BLaER1 treated with 17β-estradiol and CSF1 and Interleukin-3, amounts not matched to agents 10 nM and 100 nM (cell line): ENCODE results near the gene JMY.
"Not testable (repeated sequence)": the region's sequence is repeated elsewhere in the genome, so short reads cannot be mapped to it uniquely, and the experiment has no call there.

Source experiments
- H3K27ac ChIP-seq, 11 experiments: shearing (Covaris generic); formaldehyde crosslinking; 2 replicates each; pipeline ENCODE4 v1.8.1; 2022
- H3K27me3 ChIP-seq, 11 experiments: shearing (Covaris generic); formaldehyde crosslinking; 2 replicates each; pipeline ENCODE4 v1.8.1; 2022
- H3K36me3 ChIP-seq, 11 experiments: shearing (Covaris generic); formaldehyde crosslinking; 2 replicates each; pipeline ENCODE4 v1.8.1; 2022
- H3K4me1 ChIP-seq, 10 experiments: shearing (Covaris generic); formaldehyde crosslinking; 2 replicates each; pipeline ENCODE4 v1.8.1; 2022
- H3K4me2 ChIP-seq, 11 experiments: shearing (Covaris generic); formaldehyde crosslinking; 2 replicates each; pipeline ENCODE4 v1.8.1; 2022
- H3K4me3 ChIP-seq, 10 experiments: shearing (Covaris generic); formaldehyde crosslinking; 2 replicates each; pipeline ENCODE4 v1.8.1; 2022
- H3K9ac ChIP-seq, 11 experiments: shearing (Covaris generic); formaldehyde crosslinking; 2 replicates each; pipeline ENCODE4 v1.8.1; 2022
- H3K9me3 ChIP-seq, 11 experiments: shearing (Covaris generic); formaldehyde crosslinking; replicated peaks in 1 of 11; 2 replicates each; pipeline ENCODE4 v1.8.1; 2022
- H4K20me1 ChIP-seq, 11 experiments: shearing (Covaris generic); formaldehyde crosslinking; 2 replicates each; pipeline ENCODE4 v1.8.1; 2022
- Cebpa-rat ChIP-seq, 11 experiments: shearing (Covaris generic); IDR thresholded peaks; 2 replicates each; pipeline ENCODE4 v1.8.1; 2022

Gene JMY

DNA sequence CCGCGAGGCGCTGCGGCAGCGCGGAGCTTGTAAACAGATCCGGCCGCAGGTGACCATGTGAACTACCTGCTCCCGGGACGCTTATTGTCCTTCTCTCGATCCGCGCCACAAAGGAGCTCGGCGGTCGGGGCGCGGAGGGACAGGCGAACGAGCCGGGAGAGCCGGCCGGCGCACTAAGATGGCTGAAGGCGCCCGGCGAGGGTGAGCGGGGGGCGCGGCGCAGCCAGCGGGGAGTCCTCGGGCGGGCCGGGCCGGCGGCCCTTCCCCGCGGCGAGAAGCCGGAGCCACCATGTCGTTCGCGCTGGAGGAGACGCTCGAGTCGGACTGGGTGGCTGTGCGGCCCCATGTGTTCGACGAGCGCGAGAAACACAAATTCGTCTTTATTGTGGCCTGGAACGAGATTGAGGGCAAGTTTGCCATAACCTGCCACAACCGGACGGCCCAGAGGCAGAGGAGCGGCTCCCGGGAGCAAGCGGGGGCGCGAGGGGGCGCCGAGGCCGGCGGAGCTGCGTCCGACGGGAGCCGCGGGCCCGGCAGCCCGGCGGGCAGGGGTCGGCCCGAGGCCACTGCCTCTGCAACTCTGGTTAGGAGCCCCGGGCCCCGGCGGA is 535 bp downstream of the JMY start:
- Histone ChIP-seq H3K36me3 (peaks cover 0 to 7% (median 0%) of the 10 kb centered on the region in 11 experiments; a peak in 1 of 22 replicates), H3K9me3 (peaks cover 0 to 7% (median 0%) of the 10 kb centered on the region in 11 experiments; a peak in 2 of 22 replicates), H3K27me3 (peaks cover 16 to 34% (median 28%) of the 10 kb centered on the region in 11 experiments; a peak in 21 of 22 replicates), H3K9ac (peak overlapping the region; percentile 82 to 92 (median 87)), H4K20me1 (peaks cover 7 to 43% (median 24%) of the 10 kb centered on the region in 11 experiments; a peak in 13 of 22 replicates), H3K4me2 (peak overlapping the region; percentile 86 to 100 (median 96)), H3K4me3 (peak overlapping the region; percentile 73 to 93 (median 91)), H3K4me1 (peaks cover 15 to 35% (median 19%) of the 10 kb centered on the region in 10 experiments), H3K27ac (peak overlapping the region; percentile 69 to 90 (median 82))
- TF ChIP-seq Cebpa-rat (IDR thresholded peaks at IDR 0.05), result no peak

DNA sequence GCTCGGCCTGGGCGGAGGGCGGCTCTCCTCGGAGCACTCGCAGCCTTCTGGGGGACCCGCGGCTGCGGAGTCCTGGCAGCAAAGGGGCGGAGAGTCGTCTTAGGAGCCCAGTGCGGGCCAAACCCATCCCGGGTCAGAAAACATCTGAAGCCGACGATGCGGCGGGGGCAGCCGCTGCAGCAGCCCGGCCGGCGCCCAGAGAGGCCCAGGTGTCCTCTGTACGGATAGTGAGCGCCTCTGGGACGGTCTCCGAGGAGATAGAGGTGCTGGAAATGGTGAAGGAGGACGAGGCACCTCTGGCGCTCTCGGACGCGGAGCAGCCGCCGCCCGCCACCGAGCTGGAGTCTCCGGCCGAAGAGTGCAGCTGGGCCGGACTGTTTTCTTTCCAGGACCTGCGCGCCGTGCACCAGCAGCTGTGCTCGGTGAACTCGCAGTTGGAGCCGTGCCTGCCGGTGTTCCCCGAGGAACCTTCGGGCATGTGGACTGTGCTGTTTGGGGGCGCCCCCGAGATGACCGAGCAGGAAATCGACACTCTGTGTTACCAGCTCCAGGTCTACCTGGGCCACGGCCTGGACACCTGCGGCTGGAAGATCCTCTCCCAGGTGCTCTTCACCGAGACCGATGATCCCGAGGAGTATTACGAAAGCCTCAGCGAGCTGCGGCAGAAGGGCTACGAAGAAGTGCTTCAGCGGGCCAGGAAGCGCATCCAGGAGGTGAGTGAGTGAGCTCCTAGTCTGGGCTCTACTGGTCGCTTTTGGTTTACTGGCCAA is 1.2 kb downstream of the JMY start:
- H3K4me3 ChIP-seq, result peak overlapping the region; percentile 73 to 93 (median 91)
- H3K27ac ChIP-seq, result peak overlapping the region; percentile 69 to 90 (median 82)
- peaks cover 16 to 34% (median 28%) of the 10 kb centered on the region in 11 experiments; a peak in 21 of 22 replicates for H3K27me3 ChIP-seq
- H3K9me3 ChIP-seq, result peaks cover 0 to 7% (median 0%) of the 10 kb centered on the region in 11 experiments; a peak in 2 of 22 replicates
- H4K20me1 ChIP-seq, result peaks cover 7 to 50% (median 27%) of the 10 kb centered on the region in 11 experiments; a peak in 13 of 22 replicates
- no peak for TF ChIP-seq Cebpa-rat (IDR thresholded peaks at IDR 0.05)
- H3K4me1 ChIP-seq, result peaks cover 15 to 35% (median 19%) of the 10 kb centered on the region in 10 experiments
- peak overlapping the region; percentile 82 to 92 (median 87) for H3K9ac ChIP-seq
- peaks cover 0 to 7% (median 0%) of the 10 kb centered on the region in 11 experiments; a peak in 1 of 22 replicates for H3K36me3 ChIP-seq
- peak overlapping the region; percentile 86 to 100 (median 96) for H3K4me2 ChIP-seq

DNA sequence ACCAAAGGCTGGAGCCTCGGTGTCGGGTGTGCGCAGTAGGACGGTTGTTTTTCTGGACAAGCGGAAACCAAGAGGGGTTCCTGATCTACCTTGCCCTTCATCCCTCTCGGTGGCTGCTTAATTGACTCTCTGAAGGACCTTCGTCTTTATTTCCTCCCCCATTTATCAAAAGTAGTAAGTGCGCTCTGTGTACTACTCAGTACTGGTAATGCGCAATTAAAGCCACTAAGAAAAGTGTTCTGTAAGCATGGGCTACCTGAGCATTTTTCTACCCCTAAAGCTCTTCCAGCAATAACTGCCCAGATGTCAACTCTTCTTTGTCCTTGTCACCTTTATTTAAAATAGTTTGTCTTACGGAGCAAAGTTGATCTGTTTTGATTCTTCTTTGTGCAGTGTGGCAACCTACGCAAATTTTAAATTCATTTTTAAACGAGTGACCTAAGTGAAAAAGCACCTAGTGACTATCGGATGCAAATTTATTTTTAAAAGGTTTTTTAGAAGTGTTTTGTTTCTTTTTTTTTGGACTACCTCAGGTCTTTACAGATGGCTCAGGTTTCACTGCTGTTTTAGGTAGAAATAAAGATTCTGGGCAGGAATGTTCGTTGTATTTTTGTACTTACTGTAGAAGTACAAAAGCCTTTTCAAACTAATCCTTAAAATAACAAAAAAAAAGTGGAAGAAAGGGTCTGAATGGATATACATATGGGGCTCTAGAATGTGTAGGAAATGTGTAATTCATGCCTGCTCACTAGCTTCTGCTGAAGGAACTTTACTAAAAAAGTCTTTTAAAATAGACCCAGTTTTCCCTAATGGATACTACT is 2.0 kb downstream of the JMY start:
- H3K9me3 ChIP-seq, result peaks cover 0 to 7% (median 0%) of the 10 kb centered on the region in 11 experiments; a peak in 2 of 22 replicates
- peaks cover 16 to 34% (median 28%) of the 10 kb centered on the region in 11 experiments; a peak in 21 of 22 replicates for H3K27me3 ChIP-seq
- H3K27ac ChIP-seq, result peak overlapping the region in 6 of 11 experiments; percentile 76 to 90 (median 84); a peak in 7 of 22 replicates
- H4K20me1 ChIP-seq, result peaks cover 7 to 58% (median 33%) of the 10 kb centered on the region in 11 experiments; a peak in 13 of 22 replicates
- H3K9ac ChIP-seq, result peak overlapping the region; percentile 82 to 92 (median 87)
- peaks cover 0 to 7% (median 0%) of the 10 kb centered on the region in 11 experiments; a peak in 1 of 22 replicates for H3K36me3 ChIP-seq
- peaks cover 15 to 35% (median 19%) of the 10 kb centered on the region in 10 experiments for H3K4me1 ChIP-seq
- peak overlapping the region; percentile 86 to 100 (median 96) for H3K4me2 ChIP-seq
- H3K4me3 ChIP-seq, result peak overlapping the region; percentile 73 to 93 (median 91)
- no peak for TF ChIP-seq Cebpa-rat (IDR thresholded peaks at IDR 0.05)

DNA sequence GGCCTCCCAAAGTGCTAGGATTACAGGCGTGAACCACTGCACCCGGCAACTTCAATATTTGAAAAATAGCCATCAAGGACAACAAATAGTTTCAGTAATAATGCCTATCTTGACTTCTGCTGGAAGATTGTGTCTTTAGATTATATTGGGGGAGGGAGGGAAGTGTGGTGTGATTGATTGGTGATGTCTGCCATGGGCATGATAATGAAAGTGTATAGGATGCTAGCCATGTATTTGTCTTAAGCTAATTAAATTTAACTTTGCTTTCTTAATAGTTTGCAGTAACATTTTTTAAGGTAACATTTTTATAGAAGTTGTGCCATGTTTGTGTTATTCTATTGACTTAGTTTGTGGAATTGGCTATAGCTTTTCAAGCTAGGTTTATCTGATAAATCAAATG is 4.6 kb downstream of the JMY start:
- Histone ChIP-seq H3K9me3 (peaks cover 0 to 7% (median 0%) of the 10 kb centered on the region in 11 experiments; a peak in 2 of 22 replicates), H3K4me2 (peak overlapping the region in 6 of 11 experiments; percentile 5 to 96 (median 6); a peak in 4 of 22 replicates), H3K9ac (no peak overlapping the region), H3K4me1 (peaks cover 15 to 28% (median 19%) of the 10 kb centered on the region in 10 experiments), H3K36me3 (peaks cover 0 to 7% (median 0%) of the 10 kb centered on the region in 11 experiments; a peak in 1 of 22 replicates), H4K20me1 (peaks cover 7 to 83% (median 39%) of the 10 kb centered on the region in 11 experiments; a peak in 14 of 22 replicates), H3K4me3 (no peak overlapping the region), H3K27me3 (peaks cover 16 to 32% (median 28%) of the 10 kb centered on the region in 11 experiments; a peak in 21 of 22 replicates), H3K27ac (no peak overlapping the region)
- no peak for TF ChIP-seq Cebpa-rat (IDR thresholded peaks at IDR 0.05)

DNA sequence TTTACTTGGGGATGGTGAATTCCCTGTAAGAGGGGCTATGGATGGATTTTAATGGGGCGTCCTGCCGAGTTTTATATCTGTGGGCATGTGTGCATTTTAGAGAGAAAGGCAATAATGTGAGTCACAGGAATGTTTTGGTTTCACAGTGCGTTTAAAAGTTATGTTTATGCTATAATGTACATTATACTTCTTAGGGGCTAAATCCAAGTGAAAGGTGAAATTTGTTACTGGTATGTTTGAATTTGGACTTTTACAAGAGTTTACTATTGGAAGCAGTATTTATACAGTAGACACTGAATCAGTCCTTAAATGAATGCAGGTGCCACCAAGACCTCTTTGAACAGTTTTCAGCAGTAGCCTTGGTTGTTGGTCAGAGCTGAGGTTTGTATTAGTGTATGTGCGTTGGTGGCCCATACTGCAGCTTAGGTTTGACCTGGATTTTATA is 5.6 kb downstream of the JMY start:
- Histone ChIP-seq H3K4me2 (no peak overlapping the region; a peak in 1 of 22 replicates), H3K9me3 (peaks cover 0 to 7% (median 0%) of the 10 kb centered on the region in 11 experiments; a peak in 2 of 22 replicates), H3K4me3 (no peak overlapping the region), H3K36me3 (peaks cover 0 to 7% (median 0%) of the 10 kb centered on the region in 11 experiments; a peak in 1 of 22 replicates), H4K20me1 (peaks cover 7 to 93% (median 49%) of the 10 kb centered on the region in 11 experiments; a peak in 14 of 22 replicates), H3K4me1 (peaks cover 15 to 27% (median 19%) of the 10 kb centered on the region in 10 experiments), H3K27ac (no peak overlapping the region), H3K9ac (no peak overlapping the region), H3K27me3 (peaks cover 15 to 23% (median 22%) of the 10 kb centered on the region in 11 experiments; a peak in 21 of 22 replicates)
- TF ChIP-seq Cebpa-rat (IDR thresholded peaks at IDR 0.05), result no peak

DNA sequence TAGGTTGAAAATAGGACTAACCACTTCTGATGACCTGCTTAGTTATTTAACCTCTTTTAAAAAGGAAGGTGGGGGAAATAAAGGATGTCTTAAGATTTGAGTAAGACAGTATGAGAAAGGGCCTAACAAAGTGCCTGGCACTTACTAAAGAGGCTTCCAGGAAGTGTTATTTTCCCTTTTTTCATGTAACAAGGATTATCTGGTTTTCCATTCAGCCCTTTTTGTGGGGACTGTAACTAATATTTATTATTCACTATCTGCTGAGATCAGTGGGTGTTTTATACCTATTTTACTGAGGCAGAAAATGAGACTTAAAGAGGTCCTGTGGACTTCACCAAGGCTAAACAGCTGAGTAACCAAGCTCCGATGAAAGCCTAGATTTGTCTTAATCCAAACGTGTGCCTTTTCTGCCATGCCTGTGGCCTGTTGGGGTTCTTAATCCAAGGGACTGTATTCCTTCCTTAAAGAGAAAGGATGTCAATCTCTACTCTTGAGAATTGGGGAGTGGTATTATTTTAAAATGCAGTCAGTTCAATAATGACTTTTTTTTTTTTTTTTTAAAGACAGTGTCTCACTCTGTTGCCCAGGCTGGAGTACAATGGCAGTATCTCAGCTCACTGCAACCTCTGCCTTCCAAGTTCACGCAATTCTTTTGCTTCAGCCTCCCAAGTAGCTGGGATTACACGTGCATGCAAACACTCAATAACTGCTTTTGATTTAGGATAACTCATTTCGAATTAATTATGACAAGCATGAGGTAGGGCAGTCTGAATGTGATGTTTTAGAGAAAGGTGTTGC is 6.5 kb downstream of the JMY start:
- no peak overlapping the region for H3K4me2 ChIP-seq
- no peak overlapping the region for H3K4me3 ChIP-seq
- H3K36me3 ChIP-seq, result peaks cover 0 to 7% (median 0%) of the 10 kb centered on the region in 11 experiments; a peak in 1 of 22 replicates

DNA sequence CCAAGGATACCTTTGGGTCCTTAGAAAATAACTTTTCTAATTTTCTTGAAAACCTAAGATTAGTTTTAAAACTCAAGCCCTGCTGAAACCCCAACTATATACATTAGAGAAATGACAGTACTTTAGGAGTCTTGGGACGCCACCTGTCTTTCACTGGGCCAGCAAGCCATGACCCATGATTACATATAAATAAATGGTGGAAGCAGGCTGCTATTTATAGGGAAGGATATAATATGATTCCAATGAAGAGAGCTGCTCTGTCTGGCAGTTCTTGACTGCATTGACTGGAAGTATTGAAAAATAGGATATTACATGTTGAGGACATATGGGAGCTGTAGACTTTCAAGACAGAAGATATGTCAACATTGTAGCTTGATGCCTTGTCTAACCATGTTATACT is 7.3 kb downstream of the JMY start:
- Histone ChIP-seq H3K27me3 (peaks cover 0 to 6% (median 6%) of the 10 kb centered on the region in 11 experiments; a peak in 18 of 22 replicates), H3K36me3 (peaks cover 0 to 7% (median 0%) of the 10 kb centered on the region in 11 experiments; a peak in 1 of 22 replicates), H4K20me1 (peaks cover 0 to 85% (median 34%) of the 10 kb centered on the region in 11 experiments; a peak in 11 of 22 replicates), H3K27ac (no peak overlapping the region), H3K9me3 (peaks cover 0 to 7% (median 0%) of the 10 kb centered on the region in 11 experiments; a peak in 2 of 22 replicates), H3K9ac (no peak overlapping the region), H3K4me2 (no peak overlapping the region), H3K4me1 (peaks cover 6 to 20% (median 13%) of the 10 kb centered on the region in 10 experiments), H3K4me3 (no peak overlapping the region)
- no peak for TF ChIP-seq Cebpa-rat (IDR thresholded peaks at IDR 0.05)

More for the DNA sequence above, 6.5 kb downstream of the JMY start:
- Histone ChIP-seq H3K9ac (no peak overlapping the region), H3K27me3 (peaks cover 6 to 14% (median 14%) of the 10 kb centered on the region in 11 experiments; a peak in 21 of 22 replicates), H3K9me3 (peaks cover 0 to 7% (median 0%) of the 10 kb centered on the region in 11 experiments; a peak in 2 of 22 replicates), H3K4me1 (peaks cover 11 to 26% (median 19%) of the 10 kb centered on the region in 10 experiments), H4K20me1 (peaks cover 4 to 92% (median 42%) of the 10 kb centered on the region in 11 experiments; a peak in 13 of 22 replicates), H3K27ac (no peak overlapping the region)
- TF ChIP-seq Cebpa-rat (IDR thresholded peaks at IDR 0.05), result no peak

DNA sequence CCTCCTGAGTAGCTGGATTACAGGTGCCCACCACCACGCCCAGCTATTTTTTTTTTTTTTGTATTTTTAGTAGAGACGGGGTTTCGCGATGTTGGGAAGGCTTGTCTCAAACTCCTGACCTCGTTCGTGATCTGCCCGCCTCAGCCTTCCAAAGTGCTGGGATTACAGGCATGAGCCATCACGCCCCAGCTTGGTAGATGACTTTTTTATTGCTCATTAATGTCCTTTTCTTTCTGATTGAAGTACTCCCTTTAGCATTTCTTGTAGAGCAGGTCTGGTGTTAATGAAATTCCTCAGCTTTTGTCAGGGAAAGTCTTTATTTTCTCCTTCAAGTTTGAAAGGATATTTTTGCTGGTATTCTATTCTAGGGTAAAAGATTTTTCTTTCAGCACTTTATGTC is 18.1 kb downstream of the JMY start:
- not testable (repeated sequence) for H3K4me2 ChIP-seq, H3K9ac ChIP-seq, H3K4me3 ChIP-seq, H3K4me1 ChIP-seq, H3K27me3 ChIP-seq, H3K27ac ChIP-seq
- Histone ChIP-seq H4K20me1 (peaks cover 0 to 16% (median 0%) of the 10 kb centered on the region in 11 experiments; a peak in 5 of 22 replicates), H3K36me3 (peaks cover 4 to 28% (median 10%) of the 10 kb centered on the region in 11 experiments; a peak in 15 of 22 replicates), H3K9me3 (peaks cover 9 to 69% (median 46%) of the 10 kb centered on the region in 11 experiments)
